ENCODE measurements around the gene STAT5B. TPM values are rescaled to one million over a fixed set of nuclear protein-coding genes. Genes with fewer than 3 reads are reported as not detected.
"Not testable (repeated sequence)": the region's sequence is repeated elsewhere in the genome, so short reads cannot be mapped to it uniquely, and the experiment has no call there.

STAT5B gene
- total RNA-seq, 1 donor from 2014 or later: 46.3 TPM

GRCh38 chr17:42230225-42230624 is 46.0 kb downstream of the STAT5B start:
- no peak for DNase-seq

- DNase-seq: peak; percentile 40
Measured at GRCh38 chr17:42227849-42228700, 48.1 kb downstream of the STAT5B start.

DNA sequence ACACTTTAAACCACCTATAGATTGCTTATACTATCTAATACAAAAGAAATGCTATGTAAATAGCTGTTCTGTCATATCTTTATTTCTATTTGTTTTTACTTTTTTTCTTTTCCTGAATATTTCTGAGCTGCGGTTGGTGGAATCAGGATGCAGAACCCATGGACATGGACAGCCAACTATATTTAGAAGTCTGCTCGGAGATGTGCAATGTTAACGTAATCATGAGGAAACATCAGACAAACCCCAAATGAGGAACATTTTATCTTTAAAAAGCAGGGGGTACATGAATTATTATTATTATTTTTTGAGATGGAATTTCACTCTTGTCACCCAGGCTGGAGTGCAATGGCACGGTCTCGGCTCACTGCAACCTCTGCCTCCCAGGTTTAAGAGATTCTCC is 50.5 kb downstream of the STAT5B start:
- DNase-seq: no peak

- no peak for DNase-seq
Measured at GRCh38 chr17:42224651-42225050, 51.5 kb downstream of the STAT5B start.

DNA sequence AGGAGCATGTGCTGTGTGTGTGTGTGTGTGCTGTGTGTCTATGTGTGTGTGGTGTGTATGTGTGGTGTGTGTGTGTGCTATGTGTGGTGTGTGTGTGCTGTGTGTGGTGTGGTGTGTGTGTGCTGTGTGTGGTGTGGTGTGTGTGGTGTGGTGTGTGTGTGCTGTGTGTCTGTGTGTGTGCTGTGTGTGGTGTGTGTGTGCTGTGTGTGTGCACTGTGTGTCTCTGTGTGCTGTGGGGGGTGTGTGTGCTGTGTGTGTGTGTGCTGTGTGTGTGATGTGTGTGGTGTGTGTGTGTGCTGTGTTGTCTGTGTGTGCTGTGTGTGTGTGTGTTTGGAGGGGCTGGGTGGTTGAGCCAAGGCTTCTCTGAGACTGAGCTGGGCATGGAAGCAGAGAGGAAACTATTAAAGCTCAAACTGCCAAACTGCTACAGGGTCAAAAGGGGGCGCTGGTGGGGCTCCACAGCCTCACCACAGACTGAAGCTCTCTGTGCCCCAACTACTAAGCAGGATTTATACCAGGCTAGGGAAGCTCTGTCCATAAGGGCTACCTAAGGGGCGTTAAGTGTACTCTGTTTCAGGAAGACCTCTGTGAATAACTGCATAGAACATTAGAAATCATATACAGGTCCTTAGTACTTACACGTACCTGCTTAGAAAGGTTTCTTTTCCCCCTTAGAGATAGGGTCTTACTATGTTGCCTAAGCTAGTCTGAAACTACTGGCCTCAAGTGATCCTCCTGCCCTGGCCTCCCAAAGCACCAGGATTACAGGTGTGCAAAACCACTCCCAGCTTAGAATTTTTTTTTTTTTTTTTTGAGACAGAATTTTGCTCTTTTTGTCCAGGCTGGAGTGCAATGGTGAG is 54.1 kb downstream of the STAT5B start:
- peak; percentile 89 for DNase-seq

DNA sequence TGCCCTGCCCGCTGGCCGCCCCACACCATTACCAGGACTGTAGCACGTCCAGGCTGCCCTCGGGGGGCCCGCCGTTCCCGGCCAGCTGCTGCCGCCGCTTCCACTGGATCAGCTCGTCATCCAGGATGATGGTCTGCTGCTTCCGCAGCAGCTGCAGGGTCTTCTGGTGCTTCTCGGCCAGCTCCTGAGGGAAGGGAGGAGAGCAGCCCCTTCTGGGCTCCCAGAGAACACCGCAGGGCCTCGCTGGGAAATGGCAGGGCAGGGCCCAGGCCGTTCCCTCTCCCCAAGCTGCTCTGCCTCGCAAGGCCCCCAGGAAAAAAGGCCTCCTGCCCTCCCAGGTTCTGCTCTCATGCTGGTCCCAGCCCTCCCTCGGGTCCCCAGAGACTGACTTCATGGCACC is 56.9 kb downstream of the STAT5B start:
- DNase-seq: not testable (repeated sequence)

DNA sequence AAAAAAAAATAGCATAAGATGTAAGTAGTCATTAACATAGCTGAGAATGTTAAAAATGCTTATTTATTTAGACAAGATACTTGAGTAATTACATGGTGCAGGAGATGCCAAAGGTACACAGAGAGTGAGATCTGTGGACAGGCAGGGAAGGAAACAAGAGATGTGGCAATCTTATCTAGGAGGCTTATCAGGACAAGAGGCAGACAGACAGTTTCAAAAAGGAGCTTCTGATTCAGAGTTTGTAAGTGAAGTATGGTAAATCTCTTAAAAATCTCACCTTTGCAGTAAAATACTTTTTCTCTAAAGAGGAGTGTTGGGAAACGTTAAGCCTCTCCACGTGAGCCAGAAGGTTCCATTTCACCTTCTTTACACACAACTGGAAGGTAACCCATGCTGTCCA is 62.0 kb downstream of the STAT5B start:
- DNase-seq: no peak

- DNase-seq: no peak
Measured at GRCh38 chr17:42212382-42212781, 63.8 kb downstream of the STAT5B start.

DNA sequence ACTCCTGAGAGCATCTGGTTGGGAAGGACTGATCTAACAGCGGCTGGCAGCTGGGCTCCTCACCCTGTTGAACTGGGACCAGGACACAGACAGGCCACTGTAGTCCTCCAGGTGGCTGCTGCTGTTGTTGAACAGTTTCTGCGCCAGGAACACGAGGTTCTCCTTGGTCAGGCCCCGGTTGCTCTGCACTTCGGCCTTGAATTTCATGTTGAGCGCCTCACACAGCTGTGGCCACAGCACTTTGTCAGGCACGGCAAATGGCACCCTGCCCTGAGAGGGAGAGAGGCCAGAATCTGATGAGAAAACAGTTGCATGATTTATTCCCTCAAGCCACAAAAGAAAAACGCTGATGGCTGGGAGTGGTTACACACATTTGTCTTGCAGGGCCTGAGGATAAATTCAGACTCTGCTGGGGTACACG is 64.3 kb downstream of the STAT5B start:
- DNase-seq: not testable (repeated sequence)

DNA sequence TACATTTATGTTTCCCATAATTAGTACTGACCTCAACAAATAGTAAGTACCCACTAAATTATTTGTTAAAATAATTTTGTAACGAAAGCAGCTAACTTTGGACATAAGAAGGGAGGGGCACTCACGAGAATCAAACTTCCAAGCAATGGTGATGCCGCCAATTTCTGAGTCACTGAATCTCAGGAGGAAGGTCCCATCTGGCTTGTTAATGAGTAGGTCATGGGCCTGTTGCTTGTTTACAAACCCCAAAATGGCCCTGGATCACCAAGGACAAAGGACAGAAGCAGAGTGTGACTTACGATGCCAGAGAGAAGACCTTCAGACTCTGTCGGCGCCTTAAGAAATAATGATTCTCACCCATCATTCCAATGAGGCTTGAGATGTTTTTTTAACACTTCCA is 66.1 kb downstream of the STAT5B start:
- DNase-seq: no peak

GRCh38 chr17:42206153-42206612 is 70.0 kb downstream of the STAT5B start:
- peak; percentile 26 for DNase-seq

DNA sequence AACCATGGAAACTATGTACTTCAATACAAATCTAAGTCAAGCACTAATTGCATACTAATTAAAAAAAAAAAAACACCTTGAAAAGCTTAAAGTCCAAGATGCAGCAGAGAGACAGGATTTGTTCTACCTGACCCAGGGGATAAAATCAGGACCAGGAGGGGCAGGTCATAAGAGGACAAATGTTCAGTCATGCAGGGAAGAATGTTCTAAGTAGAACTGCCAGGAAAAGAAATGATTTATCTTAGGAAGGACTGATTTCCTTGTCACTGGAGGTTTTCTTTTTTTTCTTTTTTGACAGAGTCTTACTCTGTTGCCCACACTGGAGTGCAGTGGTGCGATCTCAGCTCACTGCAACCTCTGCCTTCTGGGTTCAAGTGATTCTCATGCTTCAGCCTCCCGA is 72.8 kb downstream of the STAT5B start:
- DNase-seq: no peak

DNA sequence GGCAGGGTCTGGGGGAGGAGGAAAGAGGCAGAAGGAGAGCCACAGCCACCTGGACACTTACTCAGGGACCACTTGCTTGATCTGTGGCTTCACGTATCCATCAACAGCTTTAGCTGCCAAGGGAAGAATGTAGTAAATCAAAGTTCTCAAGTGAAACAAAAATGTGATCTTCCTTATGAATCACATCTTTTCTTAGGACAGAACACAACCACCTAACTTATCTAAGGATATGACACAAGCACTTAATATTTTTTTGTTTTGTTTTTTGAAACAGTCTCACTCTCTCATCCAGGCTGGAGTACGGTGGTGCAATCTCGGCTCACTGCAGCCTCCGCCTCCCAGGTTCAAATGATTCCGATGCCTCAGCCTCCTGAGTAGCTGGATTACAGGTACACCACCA is 73.5 kb downstream of the STAT5B start:
- no peak for DNase-seq

- no peak for DNase-seq
Measured at GRCh38 chr17:42202159-42202558, 74.0 kb downstream of the STAT5B start.

- DNase-seq: no peak
Measured at GRCh38 chr17:42201458-42201772, 74.8 kb downstream of the STAT5B start.

GRCh38 chr17:42200706-42201457 is 75.3 kb downstream of the STAT5B start:
- DNase-seq: peak; percentile 33

DNA sequence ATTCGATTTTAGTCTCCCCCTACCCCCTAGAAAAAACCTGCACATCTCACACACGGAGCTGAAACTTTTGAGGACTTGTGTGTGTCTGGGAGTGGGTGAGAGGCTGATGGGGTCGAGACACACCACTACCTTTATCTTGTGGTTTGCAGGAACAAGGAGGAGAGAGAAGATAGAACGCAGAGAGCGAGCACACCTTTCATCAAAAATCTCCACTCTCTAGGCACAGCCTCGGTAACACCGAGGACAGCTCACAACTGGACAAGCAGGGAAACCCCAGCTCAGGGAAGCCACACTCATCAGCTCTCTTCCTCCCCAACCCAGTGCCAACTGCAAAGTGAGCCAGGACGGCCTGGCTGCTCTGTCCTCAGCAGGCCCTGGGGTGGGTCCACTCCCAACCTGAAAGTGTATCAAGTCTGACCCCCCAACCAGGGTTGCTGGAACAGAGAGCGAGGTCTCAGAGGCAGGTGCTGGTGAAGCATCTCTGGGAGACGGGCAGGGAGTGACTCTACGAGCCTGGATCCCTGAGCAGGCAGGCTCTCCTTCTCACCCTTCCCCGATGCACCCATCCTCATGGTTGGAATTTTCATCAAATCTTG is 76.7 kb downstream of the STAT5B start:
- DNase-seq: no peak

DNA sequence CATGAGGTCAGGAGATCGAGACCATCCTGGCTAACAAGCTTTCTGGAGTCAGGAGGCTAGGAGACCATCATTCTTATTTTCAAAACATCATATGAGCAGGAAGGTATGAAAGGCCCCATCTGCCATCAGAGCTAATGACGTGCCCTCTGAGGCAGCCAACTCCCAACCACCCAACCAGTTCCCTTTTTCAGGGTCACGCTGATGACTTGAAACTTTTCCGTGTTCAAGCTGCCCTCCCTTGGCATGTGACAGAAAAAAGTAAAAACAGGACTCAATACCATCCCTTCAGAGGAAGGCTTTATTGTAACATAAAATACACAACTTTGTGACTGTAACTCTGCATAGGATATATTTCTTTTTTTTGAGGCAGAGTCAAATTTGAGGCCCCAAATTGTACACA is 77.3 kb downstream of the STAT5B start:
- DNase-seq: no peak

DNA sequence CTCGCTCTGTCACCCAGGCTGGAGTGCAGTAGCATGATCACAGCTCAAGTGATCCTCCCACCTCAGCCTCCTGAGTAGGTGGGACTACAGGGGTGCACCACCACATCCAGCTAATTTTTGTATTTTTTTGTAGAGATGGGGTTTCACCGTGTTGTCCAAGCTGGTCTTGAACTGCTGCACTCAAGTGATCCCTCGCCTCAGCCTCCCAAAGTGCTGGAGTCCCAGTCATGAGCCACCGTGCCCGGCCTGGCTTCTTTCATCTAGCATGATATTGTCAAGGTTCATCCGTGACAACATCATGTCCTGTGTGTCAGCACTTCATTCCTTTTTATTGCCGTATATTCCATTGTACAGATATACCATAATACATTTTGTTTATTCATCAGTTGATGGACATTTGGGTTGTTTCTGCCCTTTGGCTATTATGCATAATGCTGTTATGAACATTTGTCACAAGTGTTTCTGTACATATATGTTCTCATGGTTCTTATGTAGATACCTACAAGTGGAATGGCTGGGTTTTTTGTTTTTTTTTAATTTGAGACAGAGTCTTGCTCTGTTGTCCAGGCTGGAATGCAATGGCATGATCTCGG is 78.5 kb downstream of the STAT5B start:
- no peak for DNase-seq

DNA sequence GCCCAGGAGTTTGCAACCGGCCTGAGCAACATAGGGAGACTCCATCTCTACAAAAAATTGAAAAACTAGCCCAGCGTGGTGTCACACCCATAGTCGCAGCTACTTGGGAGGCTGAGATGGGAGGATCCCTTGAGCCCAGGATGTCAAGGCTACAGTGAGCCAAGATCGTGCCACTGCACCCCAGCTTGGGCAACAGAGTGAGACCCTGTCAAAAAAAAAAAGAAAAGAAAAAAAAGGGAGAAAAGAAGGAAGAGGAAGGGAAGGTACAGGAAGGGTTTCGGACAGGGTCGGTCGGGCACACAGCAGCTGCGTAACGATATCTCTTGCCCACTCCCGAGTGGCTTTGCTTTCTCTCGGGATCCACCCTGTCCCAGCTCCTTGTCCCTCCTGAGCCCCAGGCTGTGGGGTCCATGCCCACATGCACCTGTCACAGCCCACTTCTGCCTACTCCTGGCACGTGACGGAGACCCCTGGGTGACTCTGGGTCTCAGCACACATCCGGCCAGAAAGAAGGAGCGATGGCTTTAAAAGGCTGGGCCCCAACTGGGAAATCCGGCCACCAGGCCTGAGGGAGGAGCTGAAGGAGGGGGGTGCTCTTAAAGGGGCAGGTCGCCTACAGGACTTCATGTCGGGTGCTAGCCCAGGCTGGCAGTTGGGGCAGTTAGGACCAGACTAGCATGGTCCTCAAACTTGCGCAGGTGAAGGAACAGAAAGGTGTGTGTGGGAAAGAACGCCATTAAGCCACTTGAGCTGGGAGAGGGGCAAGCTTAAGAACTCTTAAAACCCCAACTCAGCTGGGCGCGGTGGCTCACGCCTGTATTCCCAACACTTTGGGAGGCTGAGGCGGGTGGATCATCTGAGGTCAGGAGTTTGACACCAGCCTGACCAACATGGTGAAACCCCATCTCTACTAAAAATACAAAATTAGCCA is 82.0 kb downstream of the STAT5B start, which contains the start of gene GHDC:
GHDC (minus strand) TSS at position 526 of the 931 bp plus-strand sequence. CDS start 913 bp downstream, outside the sequence.
- DNase-seq: peak; percentile 80
